GM23248 (cell line): ENCODE data around the gene ERVV-1. TPM values are rescaled to one million over a fixed set of nuclear protein-coding genes. Genes with fewer than 3 reads are reported as not detected.
"Not testable (repeated sequence)": the region's sequence is repeated elsewhere in the genome, so short reads cannot be mapped to it uniquely, and the experiment has no call there.

Experiments used
- DNase-seq: peaks from one replicate; pipeline ENCODE4 v3.0.0-alpha.2; 2015
- H2AFZ ChIP-seq: fragments of 200-600 bp; sonication (generic); 2 replicates; pipeline ENCODE4 v1.6.1; 2016; ENCODE audit warnings: antibody characterized with exemption
- H3F3A ChIP-seq: fragments of 200-600 bp; sonication (generic); 2 replicates; pipeline ENCODE4 v1.6.1; 2016; ENCODE audit warnings: mild to moderate bottlenecking, antibody characterized with exemption, mixed run types; ENCODE audit not compliant: insufficient read depth
- H3K27ac ChIP-seq: fragments of 200-600 bp; sonication (generic); 2 replicates; pipeline ENCODE4 v1.5.1; 2016; ENCODE audit warnings: mild to moderate bottlenecking
- H3K27me3 ChIP-seq: fragments of 200-600 bp; sonication (generic); replicated peaks from 2 replicates; pipeline ENCODE4 v1.6.1; 2016; ENCODE audit warnings: mild to moderate bottlenecking; ENCODE audit not compliant: insufficient read depth
- H3K36me3 ChIP-seq: fragments of 200-600 bp; sonication (generic); 2 replicates; pipeline ENCODE4 v1.6.1; 2016; ENCODE audit warnings: low read depth, mild to moderate bottlenecking
- H3K4me1 ChIP-seq: fragments of 200-600 bp; sonication (generic); 2 replicates; pipeline ENCODE4 v1.6.1; 2016; ENCODE audit warnings: mild to moderate bottlenecking; ENCODE audit not compliant: insufficient read depth
- H3K4me2 ChIP-seq: fragments of 200-600 bp; sonication (generic); one replicate; pipeline ENCODE4 v1.6.1; 2016; ENCODE audit warnings: mild to moderate bottlenecking; ENCODE audit not compliant: unreplicated experiment
- H3K4me3 ChIP-seq: fragments of 200-600 bp; sonication (generic); 2 replicates; pipeline ENCODE4 v1.5.1; 2016; ENCODE audit warnings: mild to moderate bottlenecking
- H3K79me2 ChIP-seq: fragments of 200-600 bp; sonication (generic); 2 replicates; pipeline ENCODE4 v1.6.1; 2016; ENCODE audit warnings: mild to moderate bottlenecking; ENCODE audit not compliant: insufficient read depth
- H3K9ac ChIP-seq: fragments of 200-600 bp; sonication (generic); 2 replicates; pipeline ENCODE4 v1.6.1; 2016; ENCODE audit warnings: mild to moderate bottlenecking
- H3K9me2 ChIP-seq: fragments of 200-600 bp; sonication (generic); 2 replicates; pipeline ENCODE4 v1.6.1; 2016; ENCODE audit warnings: mixed run types, mild to moderate bottlenecking, moderate library complexity; ENCODE audit not compliant: insufficient read depth
- H3K9me3 ChIP-seq: fragments of 200-600 bp; sonication (generic); one replicate; pipeline ENCODE4 v1.6.1; 2017; ENCODE audit warnings: low read depth
- H4K20me1 ChIP-seq: fragments of 200-600 bp; sonication (generic); 2 replicates; pipeline ENCODE4 v1.6.0; 2016; ENCODE audit not compliant: insufficient read depth
- EZH2 ChIP-seq: fragments of 200-600 bp; sonication (generic); IDR thresholded peaks from 2 replicates; pipeline ENCODE4 v1.6.1; 2018; ENCODE audit warnings: antibody characterized with exemption, mild to moderate bottlenecking; ENCODE audit not compliant: insufficient read depth, poor library complexity, severe bottlenecking
- EZH2phosphoT487 ChIP-seq: fragments of 200-600 bp; sonication (generic); IDR thresholded peaks from 2 replicates; pipeline ENCODE4 v1.6.1; 2018; ENCODE audit warnings: antibody characterized with exemption, moderate library complexity, mild to moderate bottlenecking, low read depth; ENCODE audit not compliant: insufficient read depth
- WGBS, 2 experiments: methylation state at CpG; one replicate each; pipeline ENCODE4 v1.1.6; 2015 to 2017; ENCODE audit warnings: low lambda C conversion rate in 2 of 2, low coverage in 1 of 2; ENCODE audit errors: missing lambda C conversion rate in 2 of 2; 5-methylcytosine and 5-hydroxymethylcytosine counted together
- in situ Hi-C: fragments of 300-500 bp; cut with MboI; formaldehyde crosslinking; loops from 2 replicates; pipeline ENCODE4 v1.15.0; 2020
- polyA plus RNA-seq: library from polyadenylated mRNA; unstranded; fragments of >200 nt; fragmentation: Nextera tagmentation; extraction: Ambion mirVana; gene quantifications from 2 replicates; pipeline ENCODE4 v1.2.1, GENCODE V29; 2016
- total RNA-seq: library from RNA; depleted of rRNA; stranded (reverse); fragments of >200 nt; shearing (Covaris generic); gene quantifications from 2 replicates; pipeline ENCODE4 v1.2.3, GENCODE V29; 2014; rRNA removed

Gene ERVV-1
- not detected in 2 replicates for total RNA-seq
- polyA plus RNA-seq, result not detected in 2 replicates

- Histone ChIP-seq H4K20me1 (no peaks in the 10 kb centered on the region), H2AFZ (no peak within 1 kb of the TSS), H3K27me3 (no peaks in the 10 kb centered on the region), H3K9ac (no peak within 1 kb of the TSS), H3K9me2 (no peaks in the 10 kb centered on the region), H3K4me1 (peaks cover 3% of the 10 kb centered on the region; the same call in 1 of the 2 replicates), H3K4me3 (no peak within 1 kb of the TSS), H3K9me3 (no peaks in the 10 kb centered on the region), H3K27ac (no peak within 1 kb of the TSS), H3F3A (no peaks in the 10 kb centered on the region), H3K4me2 (no peak within 1 kb of the TSS), H3K36me3 (no peaks in the 10 kb centered on the region), H3K79me2 (no peaks in the 10 kb centered on the region)
- 57 to 59% methylated on average over 7 of the region's 7 CpGs for WGBS, 2 experiments
- in situ Hi-C loops, result no loop called here
- TF ChIP-seq EZH2 (no peak), EZH2phosphoT487 (no peak)
- no peak for DNase-seq
These were observed at the start of gene ERVV-1 for GRCh38 chr19:53013621-53014020. Gene ERVV-1 (plus strand): TSS chr19:53013921. CDS start chr19:53014091, 170 bp downstream.

- peaks cover 12% of the 10 kb centered on the region; the same call in 1 of the 2 replicates for H3F3A ChIP-seq
- H3K4me3 ChIP-seq, result no peak overlapping the region
- TF ChIP-seq EZH2phosphoT487, result no peak
- no peak for TF ChIP-seq EZH2
- H3K9me2 ChIP-seq, result no peaks in the 10 kb centered on the region
- no peak overlapping the region for H3K27ac ChIP-seq
- H2AFZ ChIP-seq, result no peak overlapping the region
- H3K36me3 ChIP-seq, result no peaks in the 10 kb centered on the region
- WGBS, 2 experiments, result 72 to 81% methylated on average over 2 of the region's 2 CpGs
- H3K79me2 ChIP-seq, result no peaks in the 10 kb centered on the region
- no peak for DNase-seq
- no peak overlapping the region for H3K9ac ChIP-seq
- peaks cover 3% of the 10 kb centered on the region for H3K9me3 ChIP-seq
- H3K4me1 ChIP-seq, result 0 out of 2 replicates have a peak, but pooled peaks cover 2% of the 10 kb centered on the region
- H3K27me3 ChIP-seq, result no peaks in the 10 kb centered on the region
- in situ Hi-C loops, result no loop called here
- H3K4me2 ChIP-seq, result no peak overlapping the region
- no peaks in the 10 kb centered on the region for H4K20me1 ChIP-seq
These were observed 45.9 kb upstream of the ERVV-1 start for GRCh38 chr19:52967772-52968171.

- no peak overlapping the region for H3K4me3 ChIP-seq
- in situ Hi-C loops, result no loop called here
- no peaks in the 10 kb centered on the region for H3K9me2 ChIP-seq
- no peaks in the 10 kb centered on the region for H3K4me1 ChIP-seq
- TF ChIP-seq EZH2 (no peak), EZH2phosphoT487 (no peak)
- H3F3A ChIP-seq, result no peaks in the 10 kb centered on the region
- H4K20me1 ChIP-seq, result no peaks in the 10 kb centered on the region
- WGBS, 2 experiments, result 28 to 32% methylated on average over 4 of the region's 4 CpGs
- no peak overlapping the region for H2AFZ ChIP-seq
- H3K79me2 ChIP-seq, result no peaks in the 10 kb centered on the region
- no peak overlapping the region for H3K4me2 ChIP-seq
- H3K36me3 ChIP-seq, result no peaks in the 10 kb centered on the region
- no peak overlapping the region for H3K27ac ChIP-seq
- no peaks in the 10 kb centered on the region for H3K27me3 ChIP-seq
- DNase-seq, result no peak
- no peaks in the 10 kb centered on the region for H3K9me3 ChIP-seq
- no peak overlapping the region for H3K9ac ChIP-seq
These were observed 32.4 kb upstream of the ERVV-1 start for GRCh38 chr19:52981329-52981728.

GRCh38 chr19:52983167-52983566 lies 30.6 kb upstream of the ERVV-1 start:
- H3K4me1 ChIP-seq, H3F3A ChIP-seq, H3K9me2 ChIP-seq, H3K27me3 ChIP-seq, DNase-seq, H3K4me2 ChIP-seq, H3K36me3 ChIP-seq, H2AFZ ChIP-seq, H3K4me3 ChIP-seq, H3K9ac ChIP-seq, in situ Hi-C loops, H4K20me1 ChIP-seq, H3K9me3 ChIP-seq, H3K27ac ChIP-seq, H3K79me2 ChIP-seq: not testable (repeated sequence)
- WGBS, 2 experiments, result 51 to 57% methylated on average over 3 of the region's 3 CpGs

GRCh38 chr19:52987221-52987620 lies 26.5 kb upstream of the ERVV-1 start:
- Histone ChIP-seq H3K4me2 (no peak overlapping the region), H3K36me3 (no peaks in the 10 kb centered on the region), H3K79me2 (no peaks in the 10 kb centered on the region), H3K9me3 (no peaks in the 10 kb centered on the region), H3F3A (peaks cover 3% of the 10 kb centered on the region; the same call in 1 of the 2 replicates), H3K4me1 (peaks cover 11% of the 10 kb centered on the region), H3K9me2 (no peaks in the 10 kb centered on the region), H3K4me3 (no peak overlapping the region), H3K9ac (no peak overlapping the region), H3K27ac (no peak overlapping the region), H4K20me1 (no peaks in the 10 kb centered on the region), H3K27me3 (no peaks in the 10 kb centered on the region), H2AFZ (no peak overlapping the region)
- DNase-seq, result no peak
- in situ Hi-C loops, result no loop called here
- WGBS, 2 experiments, result 67 to 74% methylated on average over 4 of the region's 4 CpGs
- no peak for TF ChIP-seq EZH2
- no peak for TF ChIP-seq EZH2phosphoT487
